ENCODE measurements around the gene OPN4. TPM values are rescaled to one million over a fixed set of nuclear protein-coding genes. Genes with fewer than 3 reads are reported as not detected.

The OPN4 gene
- total and polyA plus RNA-seq, 2 of the 13 experiments (the other 11 are each of a cell fraction or from before 2014, with no cell fraction given) = not detected

GRCh38 chr10:86682675-86683074, 28.3 kb downstream of the OPN4 start:
- Histone ChIP-seq H2AFZ (ENCODE audit: low read length) (no peak overlapping the region), H3K9ac (ENCODE audit: insufficient read depth, low read depth, low read length) (no peak overlapping the region), H4K20me1 (ENCODE audit: insufficient read depth, low read length) (no peaks in the 10 kb centered on the region), H3K27ac (ENCODE audit: extremely low read length, insufficient read depth, low read length) (no peak overlapping the region), H3K4me3 (replicated peaks in 1 of 3; ENCODE audit: insufficient read depth in 1 of 3, low read depth in 2 of 3, low read length in 3 of 3) (no peak overlapping the region), H3K9me3 (ENCODE audit: low read length) (no peaks in the 10 kb centered on the region), H3K36me3 (replicated peaks in 1 of 2; ENCODE audit: control insufficient read depth in 1 of 2, insufficient read depth in 2 of 2, low read length in 2 of 2) (no peaks in the 10 kb centered on the region), H3K4me1 (ENCODE audit: insufficient read depth, low read length) (no peaks in the 10 kb centered on the region), H3K79me2 (ENCODE audit: insufficient read depth, low read length) (no peaks in the 10 kb centered on the region), H3K27me3 (ENCODE audit: control insufficient read depth in 1 of 2, insufficient read depth in 2 of 2, low read length in 2 of 2) (peaks cover 12 to 56% of the 10 kb centered on the region in 2 experiments; a peak in 4 of 5 replicates), H3K4me2 (ENCODE audit: low read depth, low read length) (no peak overlapping the region)
- 50% methylated on average over 1 of the region's 2 CpGs for WGBS (ENCODE audit: low lambda C conversion rate)
- in situ Hi-C loops (cut with HindIII; ENCODE audit: extremely low pct_ligation_motif_present, low pct_unique_long_range_greater_than_20kb) = no loop called here
- intact Hi-C loops (cut with micrococcal nuclease; ENCODE audit: unreplicated experiment) = loop anchor here (5.0 kb wide), 1 partner anchor 90 kb away; no protein-coding TSS in a partner anchor
- ChIA-PET POLR2A (no interaction called here), CTCF (ENCODE audit: low intra/inter-chr PET ratio, low total read pairs) (no interaction called here)
- no TSS peak for BruUV-seq (replicated peaks)
- FAIRE-seq (no peak), DNase-seq (ENCODE audit: low spot score) (no peak), ATAC-seq (no peak)
- TF ChIP-seq ZBTB4 (CRISPR knock-in tag; IDR thresholded peaks at IDR 0.05; ENCODE audit: borderline replicate concordance) (no peak), NFKB2 (CRISPR knock-in tag; IDR thresholded peaks at IDR 0.05; ENCODE audit: borderline replicate concordance) (no peak), ZFX (CRISPR knock-in tag; IDR thresholded peaks at IDR 0.05; ENCODE audit: low read depth) (no peak), ZNF737 (CRISPR knock-in tag; IDR thresholded peaks at IDR 0.05; ENCODE audit: borderline replicate concordance) (no peak), ZNF101 (CRISPR knock-in tag; IDR thresholded peaks at IDR 0.05; ENCODE audit: borderline replicate concordance, low read depth) (no peak), TCF7L2 (IDR thresholded peaks at IDR 0.05; ENCODE audit: low read depth, low read length) (no peak), RFXANK (CRISPR knock-in tag; IDR thresholded peaks at IDR 0.05) (no peak)
- TF ChIP-seq, protein P1, sequence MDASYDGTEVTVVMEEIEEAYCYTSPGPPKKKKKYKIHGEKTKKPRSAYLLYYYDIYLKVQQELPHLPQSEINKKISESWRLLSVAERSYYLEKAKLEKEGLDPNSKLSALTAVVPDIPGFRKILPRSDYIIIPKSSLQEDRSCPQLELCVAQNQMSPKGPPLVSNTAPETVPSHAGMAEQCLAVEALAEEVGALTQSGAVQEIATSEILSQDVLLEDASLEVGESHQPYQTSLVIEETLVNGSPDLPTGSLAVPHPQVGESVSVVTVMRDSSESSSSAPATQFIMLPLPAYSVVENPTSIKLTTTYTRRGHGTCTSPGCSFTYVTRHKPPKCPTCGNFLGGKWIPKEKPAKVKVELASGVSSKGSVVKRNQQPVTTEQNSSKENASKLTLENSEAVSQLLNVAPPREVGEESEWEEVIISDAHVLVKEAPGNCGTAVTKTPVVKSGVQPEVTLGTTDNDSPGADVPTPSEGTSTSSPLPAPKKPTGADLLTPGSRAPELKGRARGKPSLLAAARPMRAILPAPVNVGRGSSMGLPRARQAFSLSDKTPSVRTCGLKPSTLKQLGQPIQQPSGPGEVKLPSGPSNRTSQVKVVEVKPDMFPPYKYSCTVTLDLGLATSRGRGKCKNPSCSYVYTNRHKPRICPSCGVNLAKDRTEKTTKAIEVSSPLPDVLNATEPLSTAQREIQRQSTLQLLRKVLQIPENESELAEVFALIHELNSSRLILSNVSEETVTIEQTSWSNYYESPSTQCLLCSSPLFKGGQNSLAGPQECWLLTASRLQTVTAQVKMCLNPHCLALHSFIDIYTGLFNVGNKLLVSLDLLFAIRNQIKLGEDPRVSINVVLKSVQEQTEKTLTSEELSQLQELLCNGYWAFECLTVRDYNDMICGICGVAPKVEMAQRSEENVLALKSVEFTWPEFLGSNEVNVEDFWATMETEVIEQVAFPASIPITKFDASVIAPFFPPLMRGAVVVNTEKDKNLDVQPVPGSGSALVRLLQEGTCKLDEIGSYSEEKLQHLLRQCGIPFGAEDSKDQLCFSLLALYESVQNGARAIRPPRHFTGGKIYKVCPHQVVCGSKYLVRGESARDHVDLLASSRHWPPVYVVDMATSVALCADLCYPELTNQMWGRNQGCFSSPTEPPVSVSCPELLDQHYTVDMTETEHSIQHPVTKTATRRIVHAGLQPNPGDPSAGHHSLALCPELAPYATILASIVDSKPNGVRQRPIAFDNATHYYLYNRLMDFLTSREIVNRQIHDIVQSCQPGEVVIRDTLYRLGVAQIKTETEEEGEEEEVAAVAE (CRISPR knock-in tag; IDR thresholded peaks at IDR 0.05; ENCODE audit: borderline replicate concordance) = no peak
